SK-N-MC (cell line): ENCODE data around the gene SSTR1.

Experiments used
- DNase-seq: peaks from one replicate; pipeline ENCODE4 v3.0.0-alpha.2; 2011; ENCODE audit warnings: low read depth, low spot score
- H3K27ac ChIP-seq: fragments of 200-600 bp; sonication (generic); 2 replicates; pipeline ENCODE4 v1.5.1; 2016; ENCODE audit warnings: mixed run types
- H3K36me3 ChIP-seq: fragments of 200-600 bp; sonication (generic); 2 replicates; pipeline ENCODE4 v1.6.1; 2017; ENCODE audit warnings: antibody characterized with exemption, low read length, mixed read lengths; ENCODE audit not compliant: insufficient read depth
- H3K4me3 ChIP-seq: fragments of 200-600 bp; sonication (generic); 2 replicates; pipeline ENCODE4 v1.5.1; 2016
- H3K9ac ChIP-seq: fragments of 200-600 bp; sonication (generic); 2 replicates; pipeline ENCODE4 v1.8.0; 2017; ENCODE audit warnings: mixed run types, mixed read lengths; ENCODE audit not compliant: insufficient read length
- H3K9me3 ChIP-seq: fragments of 200-600 bp; sonication (generic); 2 replicates; pipeline ENCODE4 v1.6.1; 2017; ENCODE audit warnings: low read depth, mild to moderate bottlenecking, antibody characterized with exemption, low read length, moderate library complexity, mixed read lengths
- EZH2 ChIP-seq: fragments of 200-600 bp; sonication (generic); IDR thresholded peaks from one replicate; pipeline ENCODE4 v1.6.1; 2017; ENCODE audit warnings: antibody characterized with exemption
- FOXP2 ChIP-seq: optimal IDR thresholded peaks from 2 replicates; pipeline ENCODE3; 2011; ENCODE audit warnings: mild to moderate bottlenecking, moderate library complexity; ENCODE audit not compliant: insufficient read depth; ENCODE audit errors: extremely low read length, control extremely low read depth
- POLR2AphosphoS5 ChIP-seq: IDR thresholded peaks from 2 replicates; pipeline ENCODE4 v1.6.1; 2012; ENCODE audit warnings: mild to moderate bottlenecking, low read depth, low read length, borderline replicate concordance

SSTR1 gene

DNA sequence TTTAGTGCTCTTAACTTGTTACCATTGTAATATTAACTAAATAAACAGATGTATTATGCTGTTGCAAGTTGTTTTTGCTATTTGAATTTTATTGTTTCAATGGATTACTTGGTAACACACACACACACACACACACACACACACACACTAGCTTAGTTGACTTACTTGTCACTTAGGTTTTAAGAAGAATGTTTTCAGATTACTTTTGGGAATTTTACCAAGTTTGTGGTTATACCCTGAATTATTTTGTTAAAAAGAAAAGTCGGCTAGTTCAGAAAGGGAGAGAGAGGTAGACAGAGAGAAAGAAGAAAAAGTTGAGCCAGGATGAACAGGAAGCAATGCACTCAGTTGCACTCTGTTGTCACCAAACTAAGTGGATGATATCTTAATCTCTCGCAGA, 5.3 kb downstream of the SSTR1 start:
- no peak for DNase-seq
- Histone ChIP-seq H3K4me3 (no peak overlapping the region), H3K27ac (no peak overlapping the region)

DNA sequence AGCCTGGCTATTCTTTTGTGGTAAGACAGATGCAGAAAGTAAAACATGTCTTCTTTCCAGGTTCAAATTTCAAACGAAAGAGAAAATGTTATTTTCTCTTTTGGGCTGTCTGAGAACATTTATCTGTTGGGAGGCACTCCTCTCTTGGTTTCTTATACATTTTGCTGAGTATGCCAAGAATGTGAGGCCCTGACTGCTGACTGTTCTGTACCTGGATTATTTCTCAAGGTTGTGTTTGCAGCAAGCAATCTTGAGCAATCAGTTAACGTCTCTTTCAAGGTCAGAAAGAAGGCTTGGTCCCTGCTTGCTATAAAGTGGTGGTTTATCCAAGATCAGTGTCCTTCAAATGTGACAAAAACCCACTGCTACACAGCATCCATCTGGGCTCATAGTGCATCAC, 9.8 kb downstream of the SSTR1 start:
- Histone ChIP-seq H3K9me3 (no peaks in the 10 kb centered on the region), H3K4me3 (no peak overlapping the region), H3K36me3 (no peaks in the 10 kb centered on the region), H3K27ac (no peak overlapping the region), H3K9ac (no peak overlapping the region)
- TF ChIP-seq FOXP2 = no peak
- TF ChIP-seq POLR2AphosphoS5 = no peak
- TF ChIP-seq EZH2 = no peak
- no peak for DNase-seq

More for the DNA sequence above, 5.3 kb downstream of the SSTR1 start:
- no peaks in the 10 kb centered on the region for H3K36me3 ChIP-seq
- H3K9ac ChIP-seq = no peak overlapping the region
- no peaks in the 10 kb centered on the region for H3K9me3 ChIP-seq
- TF ChIP-seq POLR2AphosphoS5 = no peak
- TF ChIP-seq EZH2 = no peak
- no peak for TF ChIP-seq FOXP2

DNA sequence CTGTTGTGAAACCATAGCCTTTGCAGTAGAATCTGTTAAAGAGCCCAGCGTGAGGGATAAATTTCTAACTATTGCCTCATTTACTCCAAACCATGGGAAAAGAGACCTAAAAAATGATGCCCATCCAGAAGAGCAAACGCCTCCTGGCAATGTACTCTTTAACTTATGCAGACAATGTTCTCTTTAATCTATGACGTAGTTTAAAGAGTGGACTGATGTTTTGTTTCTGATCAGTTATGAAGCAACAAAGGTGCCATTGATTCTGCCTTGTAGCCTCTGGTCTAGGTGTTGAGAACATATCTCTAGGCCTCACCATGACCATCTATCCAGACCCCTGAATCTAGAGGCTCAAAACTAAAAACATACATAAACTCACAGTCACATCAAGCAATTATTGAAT, 13.4 kb downstream of the SSTR1 start:
- H3K4me3 ChIP-seq = no peak overlapping the region
- no peaks in the 10 kb centered on the region for H3K9me3 ChIP-seq
- TF ChIP-seq FOXP2 (no peak), POLR2AphosphoS5 (no peak), EZH2 (no peak)
- no peak overlapping the region for H3K9ac ChIP-seq
- no peaks in the 10 kb centered on the region for H3K36me3 ChIP-seq
- no peak overlapping the region for H3K27ac ChIP-seq
- no peak for DNase-seq

DNA sequence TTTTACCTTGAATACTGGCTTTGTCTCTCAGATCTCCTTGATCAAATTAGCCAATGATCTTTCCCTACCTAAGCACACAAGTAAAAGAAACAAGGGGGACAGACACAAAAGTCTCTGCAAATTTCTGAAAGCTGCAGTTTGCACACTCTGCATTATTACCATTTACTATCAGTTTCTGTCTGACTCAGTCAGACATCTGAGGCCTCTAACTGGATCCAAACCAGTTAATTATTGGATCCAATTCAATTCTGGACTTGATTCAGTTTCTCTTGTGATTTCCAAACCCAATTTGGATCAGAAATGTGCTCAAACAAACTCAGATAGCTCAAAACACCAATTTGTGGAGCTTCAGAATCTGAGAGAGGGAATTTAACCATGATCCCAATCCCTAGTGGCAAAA, 16.6 kb downstream of the SSTR1 start:
- Histone ChIP-seq H3K4me3 (no peak overlapping the region), H3K9me3 (no peaks in the 10 kb centered on the region), H3K36me3 (no peaks in the 10 kb centered on the region), H3K9ac (no peak overlapping the region), H3K27ac (no peak overlapping the region)
- DNase-seq = no peak
- no peak for TF ChIP-seq EZH2
- no peak for TF ChIP-seq POLR2AphosphoS5
- TF ChIP-seq FOXP2 = no peak

DNA sequence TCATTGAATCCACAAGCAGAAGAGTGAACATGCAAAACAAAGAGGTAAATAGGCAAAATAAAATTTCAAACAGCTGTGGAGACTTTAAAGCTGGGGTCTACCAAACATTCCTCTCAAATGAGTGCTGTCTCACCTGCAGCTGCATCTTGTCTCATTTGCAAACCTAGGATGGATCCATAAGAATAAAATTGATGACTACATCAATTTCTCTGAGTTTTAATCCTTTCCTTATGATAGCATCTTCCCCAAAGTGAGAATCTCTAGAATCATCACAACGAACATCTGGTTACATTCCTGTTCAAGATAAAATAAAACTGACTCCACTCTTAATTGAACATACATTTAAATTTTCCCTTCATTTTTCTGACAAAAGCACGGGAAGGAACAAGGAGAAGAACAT, 18.2 kb downstream of the SSTR1 start:
- Histone ChIP-seq H3K4me3 (no peak overlapping the region), H3K27ac (no peak overlapping the region), H3K36me3 (no peaks in the 10 kb centered on the region), H3K9me3 (no peaks in the 10 kb centered on the region), H3K9ac (no peak overlapping the region)
- DNase-seq = no peak
- TF ChIP-seq POLR2AphosphoS5 (no peak), EZH2 (no peak), FOXP2 (no peak)

DNA sequence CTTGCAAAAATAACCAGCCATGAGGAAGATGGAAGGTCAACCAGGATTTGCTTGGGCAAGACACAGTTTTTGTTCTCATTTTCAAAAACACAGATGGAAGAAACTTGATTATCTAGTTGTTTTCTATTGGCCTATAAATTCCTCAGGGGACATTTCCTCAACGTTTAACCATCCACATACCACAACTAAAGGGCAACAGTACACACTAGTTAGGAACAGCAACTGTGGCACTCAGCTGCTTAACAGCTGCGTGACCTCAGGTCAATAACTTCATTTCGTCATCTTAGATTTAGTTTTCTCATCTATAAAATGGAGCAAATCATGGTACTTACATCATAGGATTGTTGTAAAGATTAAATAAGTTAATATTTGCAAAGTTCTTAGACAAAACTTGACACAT, 18.7 kb downstream of the SSTR1 start:
- TF ChIP-seq POLR2AphosphoS5 = no peak
- TF ChIP-seq EZH2 = no peak
- TF ChIP-seq FOXP2 = no peak
- no peak overlapping the region for H3K4me3 ChIP-seq
- H3K9me3 ChIP-seq = no peaks in the 10 kb centered on the region
- no peak for DNase-seq
- H3K9ac ChIP-seq = no peak overlapping the region
- no peak overlapping the region for H3K27ac ChIP-seq
- no peaks in the 10 kb centered on the region for H3K36me3 ChIP-seq

DNA sequence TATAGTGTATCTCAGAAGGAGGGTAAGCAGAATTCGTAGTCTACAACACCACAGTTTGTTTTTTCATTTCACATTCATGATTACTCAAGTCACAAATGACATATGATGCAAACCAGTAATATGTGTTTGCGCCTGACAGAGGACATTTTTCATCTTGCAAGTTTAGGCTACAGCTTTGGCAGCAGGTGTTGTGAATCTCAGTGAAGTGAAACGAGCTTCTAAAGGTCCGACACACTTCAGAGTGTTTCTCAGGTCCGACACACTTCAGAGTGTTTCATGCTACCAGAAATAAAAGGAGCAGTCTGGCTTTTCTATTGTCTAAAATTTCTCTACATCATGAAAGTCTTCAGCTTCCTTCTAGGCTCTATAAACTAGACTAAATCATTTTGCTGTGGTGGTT, 25.5 kb downstream of the SSTR1 start:
- H3K9me3 ChIP-seq = no peaks in the 10 kb centered on the region
- no peak overlapping the region for H3K9ac ChIP-seq
- H3K36me3 ChIP-seq = no peaks in the 10 kb centered on the region
- TF ChIP-seq POLR2AphosphoS5 (no peak), FOXP2 (no peak), EZH2 (no peak)
- H3K27ac ChIP-seq = no peak overlapping the region
- no peak overlapping the region for H3K4me3 ChIP-seq
- DNase-seq = no peak

DNA sequence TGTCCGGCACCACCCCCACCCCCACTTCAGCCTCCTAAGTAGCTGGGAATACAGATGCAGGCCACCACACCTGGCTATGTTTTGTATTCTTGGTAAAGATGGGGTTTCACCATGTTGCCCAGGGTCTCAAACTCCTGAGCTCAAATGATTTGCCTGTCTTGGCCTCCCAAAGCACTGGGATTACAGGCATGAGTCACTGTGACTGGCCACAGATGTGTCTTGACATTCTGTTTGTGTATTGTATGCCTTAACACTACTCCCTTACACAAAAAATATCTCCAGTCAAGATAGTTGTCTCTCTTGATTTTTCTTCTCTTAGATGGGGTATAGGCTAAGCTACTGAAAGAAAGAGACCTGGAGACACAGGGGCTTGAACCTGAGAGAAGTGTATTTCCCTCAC, 30.6 kb downstream of the SSTR1 start:
- H3K27ac ChIP-seq = no peak overlapping the region

DNA sequence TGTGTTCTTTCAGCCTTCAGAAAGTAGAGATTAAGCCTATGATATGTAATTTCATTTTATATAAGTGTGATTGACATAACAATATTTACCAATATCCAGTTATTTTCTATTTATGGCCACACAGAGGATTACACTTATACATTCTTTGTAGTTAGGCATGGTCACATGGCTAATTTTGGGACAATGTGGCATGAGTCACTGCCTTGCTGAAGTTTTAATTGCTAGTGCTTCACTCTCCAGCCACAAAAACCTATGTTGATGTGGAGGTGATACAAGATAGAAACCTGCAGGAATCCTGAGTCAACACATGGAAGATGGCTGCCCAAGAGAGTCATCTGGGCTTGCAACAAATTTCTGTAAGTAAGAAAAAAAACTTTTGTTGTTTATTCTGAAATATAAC, 31.2 kb downstream of the SSTR1 start:
- no peak for DNase-seq
- Histone ChIP-seq H3K4me3 (no peak overlapping the region), H3K9ac (no peak overlapping the region), H3K9me3 (no peaks in the 10 kb centered on the region), H3K27ac (no peak overlapping the region), H3K36me3 (no peaks in the 10 kb centered on the region)
- TF ChIP-seq EZH2 (no peak), POLR2AphosphoS5 (no peak), FOXP2 (no peak)

More for the DNA sequence above, 30.6 kb downstream of the SSTR1 start:
- no peak overlapping the region for H3K4me3 ChIP-seq
- H3K36me3 ChIP-seq = no peaks in the 10 kb centered on the region
- no peak overlapping the region for H3K9ac ChIP-seq
- no peak for DNase-seq
- TF ChIP-seq EZH2 = no peak
- TF ChIP-seq POLR2AphosphoS5 = no peak
- no peak for TF ChIP-seq FOXP2
- H3K9me3 ChIP-seq = no peaks in the 10 kb centered on the region
